NOMO-1 (cell line): ENCODE data around the gene RASSF4.
A peak's percentile ranks its signal among the peaks of the same experiment; 100 is the strongest.

Experiments
- DNase-seq, 2 experiments: peaks; one replicate each; lab custom pipeline; 2025; ENCODE audit not compliant: unreplicated experiment in 2 of 2; lab: John Stamatoyannopoulos, UW

Gene RASSF4

GRCh38 chr10:44947371-44948152 lies 12.0 kb upstream of the RASSF4 start:
- no peak for DNase-seq

GRCh38 chr10:44948642-44949041 lies 11.0 kb upstream of the RASSF4 start:
- peak in 1 of 2 experiments; percentile 58 for DNase-seq

GRCh38 chr10:44949127-44949802 lies 10.3 kb upstream of the RASSF4 start:
- no peak for DNase-seq

DNA sequence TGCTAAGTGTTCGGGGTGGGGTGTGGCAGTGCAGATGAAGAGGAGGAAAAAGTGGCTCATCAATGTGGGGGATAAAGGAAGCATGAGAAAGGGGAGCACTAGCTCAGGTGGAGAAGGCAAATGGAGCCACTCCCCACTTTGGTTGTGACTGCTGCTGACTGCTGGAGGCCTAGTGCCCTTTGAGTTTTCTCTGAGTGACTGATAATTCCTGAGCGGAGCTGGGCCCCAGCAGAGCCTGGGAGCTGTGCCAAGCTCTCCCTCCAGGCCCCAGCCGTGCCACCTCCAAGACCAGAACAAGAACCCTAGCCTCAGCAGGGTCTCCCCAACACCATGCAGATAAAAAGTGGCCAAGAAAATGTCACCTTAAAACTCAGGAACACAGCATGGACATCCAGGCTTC lies 9.7 kb upstream of the RASSF4 start:
- DNase-seq, result no peak

- DNase-seq, result no peak
These were observed 9.0 kb upstream of the RASSF4 start for GRCh38 chr10:44950326-44951225.

- no peak for DNase-seq
These were observed 7.9 kb upstream of the RASSF4 start for GRCh38 chr10:44951576-44952226.

- DNase-seq, result no peak
These were observed 6.8 kb upstream of the RASSF4 start for GRCh38 chr10:44952779-44953231.

- DNase-seq, result no peak
These were observed 5.6 kb upstream of the RASSF4 start for GRCh38 chr10:44954042-44954441.

DNA sequence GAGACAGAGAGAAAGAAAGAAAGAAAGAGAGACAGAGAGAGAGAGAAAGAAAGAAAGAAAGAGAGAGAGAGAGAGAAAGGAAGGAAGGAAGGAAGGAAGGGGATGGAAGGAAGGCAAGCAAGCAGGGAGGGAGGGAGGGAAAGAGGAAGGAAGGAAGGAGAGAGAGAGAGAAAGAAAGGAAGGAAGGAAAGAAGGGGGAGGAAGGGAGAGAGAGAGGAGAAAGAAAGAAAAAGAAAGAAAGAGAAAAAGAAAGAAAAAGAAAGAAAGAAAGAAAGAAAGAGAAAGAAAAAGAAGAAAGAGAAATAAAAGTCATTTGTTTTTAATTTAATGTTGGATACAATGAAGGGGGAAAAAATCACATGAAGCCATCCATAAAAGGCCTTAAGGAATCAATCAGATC lies 4.6 kb upstream of the RASSF4 start:
- DNase-seq, result no peak

GRCh38 chr10:44955413-44956070 lies 4.1 kb upstream of the RASSF4 start:
- no peak for DNase-seq

DNA sequence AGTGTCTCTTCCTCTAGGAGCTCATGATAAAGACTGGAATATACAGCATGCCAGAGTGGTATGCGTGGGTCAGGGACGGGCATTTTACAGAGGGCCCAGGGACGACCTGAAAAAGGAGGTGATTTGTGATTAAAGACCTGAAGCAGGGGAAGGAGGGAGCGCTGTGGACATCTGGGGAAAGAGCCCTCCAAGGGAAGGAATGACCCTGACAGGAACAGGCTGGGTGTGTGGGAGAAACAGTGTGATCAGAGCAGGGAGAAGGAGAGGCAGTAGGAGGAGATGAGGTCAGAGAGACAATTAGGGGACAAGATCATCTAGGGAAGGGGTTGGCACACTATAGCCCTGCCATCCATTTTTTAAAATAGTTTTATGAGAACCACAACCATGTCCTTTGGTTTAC lies 3.4 kb upstream of the RASSF4 start:
- no peak for DNase-seq

DNA sequence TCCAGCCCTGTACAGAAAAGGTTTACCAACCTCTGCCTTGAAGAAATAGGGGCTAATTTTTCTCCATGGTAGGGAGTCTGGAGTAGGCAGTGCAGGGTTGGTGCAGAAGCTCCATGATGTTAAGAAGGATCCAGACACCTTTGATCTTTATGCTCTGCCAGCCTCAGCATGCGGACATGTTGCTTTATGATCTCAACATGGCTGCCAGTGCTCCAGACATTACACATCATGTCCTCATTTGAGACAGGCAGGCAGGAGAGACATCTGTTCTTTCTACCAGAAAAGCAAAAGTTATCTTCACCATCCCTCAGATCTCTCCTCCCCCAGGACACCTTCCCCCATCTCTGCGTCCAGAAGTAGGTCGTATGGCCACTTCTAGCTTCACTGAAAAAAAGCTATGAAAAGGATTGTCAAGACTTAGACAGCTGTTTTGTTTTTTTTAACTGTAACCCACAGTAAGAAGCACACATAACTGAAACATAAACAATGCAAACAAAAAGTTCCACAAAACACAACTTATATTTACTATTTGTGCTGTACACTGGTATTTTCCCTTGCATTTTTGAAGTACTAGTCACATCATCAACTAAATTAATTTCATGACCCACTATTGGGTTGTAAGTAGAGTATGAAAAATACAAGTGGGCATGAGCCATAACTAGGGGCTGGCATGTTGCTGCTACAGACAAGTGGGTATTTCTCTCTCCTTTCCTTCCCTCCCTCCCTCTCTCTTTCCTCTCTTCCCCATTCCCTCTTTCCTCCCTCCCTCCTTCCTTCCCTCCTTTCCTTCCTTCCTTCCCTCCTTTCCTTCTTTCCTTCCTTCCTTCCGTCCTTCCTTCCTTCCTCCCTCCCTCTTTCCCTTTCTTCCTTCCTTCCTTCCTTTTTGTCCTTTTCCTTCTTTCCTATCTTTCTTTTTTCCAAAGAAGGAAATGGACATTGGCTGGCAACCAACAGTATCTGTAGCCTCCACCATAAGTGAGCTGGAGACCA lies 2.6 kb upstream of the RASSF4 start:
- no peak for DNase-seq

DNA sequence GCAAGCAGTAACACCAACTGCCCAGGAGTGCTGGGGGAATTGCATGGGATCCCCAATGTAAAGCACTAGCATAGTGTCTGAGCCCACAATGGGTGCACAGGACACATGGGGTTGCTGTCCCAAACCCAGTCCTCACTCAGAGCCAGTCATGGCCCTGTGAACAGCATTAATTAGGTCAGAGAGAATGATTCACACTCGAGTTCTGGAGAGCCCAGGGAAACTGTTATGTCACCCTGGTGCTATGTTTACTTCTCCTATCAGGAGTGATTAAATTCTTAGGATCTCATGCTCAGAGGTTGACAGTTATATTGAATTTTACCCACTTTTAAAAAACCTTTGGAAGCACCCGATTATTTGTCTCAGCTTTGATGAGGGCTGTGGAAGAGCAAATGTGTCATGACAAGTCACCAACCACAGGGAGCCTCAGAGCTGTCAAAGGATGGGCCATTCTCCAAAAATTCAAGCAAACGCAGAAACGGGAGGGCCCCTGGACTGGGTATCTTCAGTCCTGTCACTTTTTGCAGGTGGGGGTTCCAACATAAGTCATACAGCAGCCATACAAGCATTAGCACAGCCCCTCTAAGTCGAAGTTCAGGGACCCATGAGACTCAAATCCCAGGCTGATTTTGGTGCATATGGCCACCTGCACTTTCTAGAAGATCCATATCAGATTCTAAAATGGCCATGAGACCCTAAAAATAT lies 1.3 kb upstream of the RASSF4 start:
- DNase-seq, result peak in 1 of 2 experiments; percentile 26

- no peak for DNase-seq
These were observed 730 bp upstream of the RASSF4 start for GRCh38 chr10:44958898-44959246.

- DNase-seq, result no peak
These were observed 472 bp downstream of the RASSF4 start for GRCh38 chr10:44960088-44960460.

DNA sequence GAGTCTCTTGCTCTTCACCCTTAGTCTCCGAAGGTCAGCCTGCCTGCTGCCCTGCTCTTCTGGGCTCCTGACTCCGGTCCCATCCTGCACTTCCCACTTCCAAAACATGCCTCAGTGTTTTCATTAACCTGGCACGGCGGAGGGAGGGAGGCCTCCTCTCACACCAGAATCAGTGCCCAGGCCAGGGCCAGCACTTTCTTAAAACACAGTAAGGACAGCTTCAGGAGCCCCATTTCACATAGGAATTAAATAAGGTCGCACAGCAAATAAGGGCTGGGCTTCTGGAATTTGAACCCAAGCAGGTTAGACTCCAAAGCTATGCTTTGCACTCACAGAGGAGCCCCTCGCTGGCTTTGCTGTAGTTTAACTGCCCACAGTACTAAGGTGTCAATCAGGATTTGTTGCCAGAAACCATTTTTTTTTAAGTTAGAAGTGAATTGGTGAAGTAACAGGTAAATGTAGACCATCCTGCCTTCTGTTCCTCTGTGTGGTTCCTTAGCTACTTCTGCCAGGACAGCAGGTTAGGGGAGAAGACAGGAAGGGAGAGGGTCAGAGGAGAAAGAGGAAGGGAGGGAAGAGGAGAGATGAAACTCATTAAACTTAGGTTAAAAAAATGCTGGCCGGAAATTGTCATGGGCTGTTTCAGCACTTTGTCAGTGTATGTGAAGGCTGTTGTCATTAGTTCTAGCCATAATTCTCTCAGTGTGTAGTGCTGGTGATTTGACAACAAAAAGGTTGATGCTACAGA lies 1.1 kb downstream of the RASSF4 start:
- peak; percentile 41 to 44 for DNase-seq

GRCh38 chr10:44961230-44961571 lies 1.6 kb downstream of the RASSF4 start:
- no peak for DNase-seq
